Activated CD8-positive, alpha-beta T cell treated with anti-CD3 and anti-CD28 coated beads for 36 hours (primary cell): ENCODE results near the gene ATP9B. TPM values are rescaled to one million over a fixed set of nuclear protein-coding genes. Genes with fewer than 3 reads are reported as not detected.

Experiments
- ATAC-seq: fragments of 200-7000 bp; cut with Tn5 transposase; one replicate; pipeline ENCODE4 v1.10.0; 2021; ENCODE audit warnings: mild to moderate bottlenecking, moderate library complexity
- CTCF ChIA-PET: fragments of 350-600 bp; sonication (Branson Sonifier 250); formaldehyde crosslinking; loops from one replicate; lab custom pipeline; 2021; ENCODE audit warnings: antibody characterized with exemption; lab: Charles Lee
- POLR2A ChIA-PET: fragments of 350-600 bp; sonication (Branson Sonifier 250); formaldehyde crosslinking; loops from one replicate; lab custom pipeline; 2021; ENCODE audit warnings: antibody characterized with exemption; lab: Charles Lee
- DNase-seq: peaks from one replicate; pipeline ENCODE4 v3.0.0-alpha.2; 2020
- H3K27ac Mint-ChIP-seq: one replicate; pipeline ENCODE4 v1.8.0; 2021; ENCODE audit warnings: mild to moderate bottlenecking, mixed read lengths
- H3K27me3 Mint-ChIP-seq: one replicate; pipeline ENCODE4 v1.8.0; 2021; ENCODE audit warnings: mixed read lengths
- H3K36me3 Mint-ChIP-seq: one replicate; pipeline ENCODE4 v1.8.0; 2021; ENCODE audit warnings: low read depth, mixed read lengths
- H3K4me1 Mint-ChIP-seq: one replicate; pipeline ENCODE4 v1.8.0; 2021; ENCODE audit warnings: low read depth, mixed read lengths
- H3K4me3 Mint-ChIP-seq: one replicate; pipeline ENCODE4 v1.8.0; 2021; ENCODE audit warnings: mild to moderate bottlenecking, moderate library complexity, mixed read lengths
- H3K9me3 Mint-ChIP-seq: one replicate; pipeline ENCODE4 v1.8.0; 2021; ENCODE audit warnings: mixed read lengths
- intact Hi-C: fragments of 100-400 bp; cut with micrococcal nuclease; formaldehyde crosslinking; loops from one replicate; pipeline ENCODE4 v1.10.0; 2022
- total RNA-seq, 2 experiments: library from RNA; stranded (reverse); gene quantifications; one replicate each; pipeline ENCODE4 v1.2.3, GENCODE V29; 2021
- TF ChIP-seq, protein P1 (sequence below): fragments of 200-600 bp; IDR thresholded peaks from one replicate; pipeline ENCODE4 v1.8.0; 2022; ENCODE audit warnings: antibody characterized with exemption, mild to moderate bottlenecking

Gene ATP9B
- total RNA-seq, 2 experiments from 2014 or later, result 18.9 to 21.1 TPM

DNA sequence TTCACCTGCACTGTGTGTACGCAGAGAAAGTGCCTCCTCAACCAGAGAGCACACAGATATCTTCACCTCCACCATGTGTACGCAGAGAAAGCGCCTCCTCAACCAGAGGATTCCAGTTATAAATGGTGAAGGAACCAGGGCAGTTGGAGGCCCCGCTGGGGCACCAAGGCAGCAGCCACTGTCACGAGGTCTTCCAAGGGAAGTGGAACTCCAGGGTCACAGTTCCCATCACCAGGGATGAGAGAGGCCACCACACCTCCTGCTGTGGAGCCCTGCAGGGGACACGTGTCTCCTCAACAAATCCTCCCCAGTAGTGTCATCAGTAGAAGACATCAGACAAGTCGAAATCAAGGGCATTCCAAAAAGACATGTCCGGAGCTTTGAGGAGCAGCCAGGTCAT is 298.3 kb downstream of the ATP9B start:
- intact Hi-C loops, result no loop called here
- ChIA-PET CTCF (interaction anchor here (1.8 kb wide), 1 partner anchor 12 kb away, joined by 8 read pairs; no protein-coding TSS in a partner anchor), POLR2A (no interaction called here)
- Mint-ChIP-seq H3K27me3 (no peaks in the 10 kb centered on the region), H3K27ac (no peak overlapping the region), H3K36me3 (peaks cover 11% of the 10 kb centered on the region), H3K9me3 (no peaks in the 10 kb centered on the region), H3K4me1 (peaks cover 26% of the 10 kb centered on the region), H3K4me3 (no peak overlapping the region)
- TF ChIP-seq, protein P1, sequence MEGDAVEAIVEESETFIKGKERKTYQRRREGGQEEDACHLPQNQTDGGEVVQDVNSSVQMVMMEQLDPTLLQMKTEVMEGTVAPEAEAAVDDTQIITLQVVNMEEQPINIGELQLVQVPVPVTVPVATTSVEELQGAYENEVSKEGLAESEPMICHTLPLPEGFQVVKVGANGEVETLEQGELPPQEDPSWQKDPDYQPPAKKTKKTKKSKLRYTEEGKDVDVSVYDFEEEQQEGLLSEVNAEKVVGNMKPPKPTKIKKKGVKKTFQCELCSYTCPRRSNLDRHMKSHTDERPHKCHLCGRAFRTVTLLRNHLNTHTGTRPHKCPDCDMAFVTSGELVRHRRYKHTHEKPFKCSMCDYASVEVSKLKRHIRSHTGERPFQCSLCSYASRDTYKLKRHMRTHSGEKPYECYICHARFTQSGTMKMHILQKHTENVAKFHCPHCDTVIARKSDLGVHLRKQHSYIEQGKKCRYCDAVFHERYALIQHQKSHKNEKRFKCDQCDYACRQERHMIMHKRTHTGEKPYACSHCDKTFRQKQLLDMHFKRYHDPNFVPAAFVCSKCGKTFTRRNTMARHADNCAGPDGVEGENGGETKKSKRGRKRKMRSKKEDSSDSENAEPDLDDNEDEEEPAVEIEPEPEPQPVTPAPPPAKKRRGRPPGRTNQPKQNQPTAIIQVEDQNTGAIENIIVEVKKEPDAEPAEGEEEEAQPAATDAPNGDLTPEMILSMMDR, result no peak
- no peak for ATAC-seq
- DNase-seq, result no peak

DNA sequence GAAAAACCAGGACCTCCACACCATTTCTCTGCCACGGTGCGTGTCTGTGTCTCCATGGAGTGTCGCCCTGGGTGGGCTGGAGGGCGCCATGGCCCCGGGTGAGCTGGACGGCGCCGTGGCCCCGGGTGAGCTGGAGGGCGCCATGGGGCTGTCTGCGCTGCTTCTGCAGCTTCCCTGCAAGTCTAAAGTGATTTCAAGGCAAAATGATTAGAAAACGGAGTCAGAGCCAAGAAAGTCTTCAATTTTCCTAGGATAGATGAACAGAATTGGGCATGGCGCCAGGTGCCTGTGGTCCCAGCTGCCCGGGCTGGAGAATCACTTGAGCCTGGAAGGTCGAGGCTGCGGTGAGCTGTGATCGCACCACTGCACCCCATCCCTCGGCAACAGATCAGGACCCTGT is 298.8 kb downstream of the ATP9B start:
- ChIA-PET POLR2A (no interaction called here), CTCF (interaction anchor here (1.8 kb wide), 1 partner anchor 11 kb away, joined by 8 read pairs; no protein-coding TSS in a partner anchor)
- intact Hi-C loops, result no loop called here
- Mint-ChIP-seq H3K36me3 (peaks cover 11% of the 10 kb centered on the region), H3K9me3 (no peaks in the 10 kb centered on the region), H3K4me3 (no peak overlapping the region), H3K4me1 (peaks cover 26% of the 10 kb centered on the region), H3K27me3 (no peaks in the 10 kb centered on the region), H3K27ac (no peak overlapping the region)
- ATAC-seq (no peak), DNase-seq (no peak)
- TF ChIP-seq, protein P1, result no peak

DNA sequence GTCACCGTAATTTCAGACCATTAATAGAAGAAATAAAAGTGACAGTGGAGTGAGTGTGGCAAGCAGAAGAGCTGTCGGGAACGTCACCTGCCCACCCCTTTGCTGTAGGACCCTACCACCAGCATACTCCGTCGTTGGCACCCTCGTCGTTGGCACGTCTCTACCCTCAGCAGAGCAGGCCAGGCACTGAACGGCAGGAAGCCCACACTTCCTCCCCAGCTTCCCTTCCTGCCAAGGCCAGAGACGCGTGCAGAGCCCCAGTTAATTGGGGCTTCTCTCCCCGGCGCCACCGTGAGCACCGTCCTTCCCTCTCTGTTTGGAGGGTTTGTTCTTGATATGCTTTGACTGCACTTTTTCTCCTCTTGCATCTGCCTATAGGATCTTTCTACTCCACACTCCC is 299.5 kb downstream of the ATP9B start:
- ChIA-PET POLR2A (no interaction called here), CTCF (interaction anchor here (1.8 kb wide), 1 partner anchor 10 kb away, joined by 8 read pairs; no protein-coding TSS in a partner anchor)
- Mint-ChIP-seq H3K27ac (peak overlapping the region; percentile 64), H3K4me3 (no peak overlapping the region), H3K36me3 (peaks cover 5% of the 10 kb centered on the region), H3K9me3 (no peaks in the 10 kb centered on the region), H3K27me3 (no peaks in the 10 kb centered on the region), H3K4me1 (peaks cover 26% of the 10 kb centered on the region)
- intact Hi-C loops, result no loop called here
- ATAC-seq, result peak; percentile 66
- TF ChIP-seq, protein P1, result no peak
- peak; percentile 23 for DNase-seq

DNA sequence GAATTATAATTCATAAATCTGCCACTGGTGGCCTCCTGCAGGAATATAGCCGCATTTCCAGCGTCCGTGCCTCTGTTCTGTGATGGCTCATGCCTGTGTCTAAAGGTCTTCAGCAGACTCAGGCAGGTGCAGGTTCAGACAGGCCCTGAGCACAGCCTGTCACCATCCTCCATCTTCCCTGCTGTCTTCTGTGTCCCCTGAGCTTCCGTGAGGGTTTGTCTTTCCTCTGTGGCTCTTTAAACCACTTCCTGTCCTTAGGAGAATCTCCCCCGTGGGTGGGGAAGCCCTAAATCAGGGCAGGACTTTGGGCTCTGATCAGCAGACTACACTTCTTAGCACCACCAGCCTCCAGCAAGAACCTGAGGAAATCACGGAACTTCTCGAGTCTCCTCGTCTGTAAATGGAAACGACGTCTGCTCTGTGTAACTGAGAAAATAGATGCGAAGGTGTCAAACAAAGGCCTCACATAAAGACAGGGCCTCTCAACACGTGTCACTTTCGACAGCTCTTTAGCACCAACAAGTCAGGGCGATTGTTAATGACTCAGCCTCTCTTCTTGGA is 302.4 kb downstream of the ATP9B start:
- POLR2A ChIA-PET, result no interaction called here
- intact Hi-C loops, result no loop called here
- Mint-ChIP-seq H3K4me1 (peaks cover 26% of the 10 kb centered on the region), H3K4me3 (no peak overlapping the region), H3K36me3 (peaks cover 5% of the 10 kb centered on the region), H3K27ac (peak overlapping the region; percentile 73), H3K9me3 (no peaks in the 10 kb centered on the region), H3K27me3 (no peaks in the 10 kb centered on the region)
- CTCF ChIA-PET, result no interaction called here
- ATAC-seq, result peak; percentile 83
- peak; percentile 56 for DNase-seq
- TF ChIP-seq, protein P1, result no peak

DNA sequence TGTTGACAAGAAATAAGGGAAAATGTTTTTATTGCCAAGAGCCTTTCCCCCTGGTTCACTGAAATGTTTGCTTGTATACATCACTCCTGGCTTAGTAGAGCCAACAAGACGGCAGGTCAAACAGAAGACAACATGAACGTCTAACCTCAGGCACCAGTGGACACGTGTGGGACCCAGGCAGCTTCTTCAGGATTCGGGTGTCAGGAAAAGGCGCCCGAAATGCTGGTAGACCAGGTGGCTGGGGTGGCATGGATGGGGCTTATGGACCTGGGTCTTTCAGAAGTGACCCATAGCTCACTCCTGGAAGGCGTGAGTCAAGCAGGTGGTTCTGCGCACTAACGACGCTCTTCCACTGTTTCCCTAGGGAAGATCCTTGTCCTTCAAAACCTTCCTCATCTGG is 303.3 kb downstream of the ATP9B start:
- no peak for ATAC-seq
- Mint-ChIP-seq H3K4me3 (no peak overlapping the region), H3K36me3 (peaks cover 5% of the 10 kb centered on the region), H3K27me3 (no peaks in the 10 kb centered on the region), H3K27ac (no peak overlapping the region), H3K9me3 (no peaks in the 10 kb centered on the region), H3K4me1 (peaks cover 26% of the 10 kb centered on the region)
- DNase-seq, result no peak
- CTCF ChIA-PET, result no interaction called here
- intact Hi-C loops, result no loop called here
- POLR2A ChIA-PET, result interaction anchor here (1.0 kb wide), 1 partner anchor 116 kb away, joined by 3 read pairs; no protein-coding TSS in a partner anchor
- TF ChIP-seq, protein P1, result no peak
